Measurements from ENCODE around the gene TFPI.
"Not testable (repeated sequence)": the region's sequence is repeated elsewhere in the genome, so short reads cannot be mapped to it uniquely, and the experiment has no call there.

GRCh38 chr2:187556493-187556892 lies 2.3 kb upstream of the TFPI start:
- TF ChIP-seq EZH2 (IDR thresholded peaks at IDR 0.05; ENCODE audit: borderline replicate concordance, low read depth, low read length, severe bottlenecking); CTCF (IDR thresholded peaks at IDR 0.05; ENCODE audit: borderline replicate concordance, extremely low read depth, low read length, poor library complexity, severe bottlenecking): not testable (repeated sequence)

Data from DND-41 (cell line).